SK-N-SH treated with all-trans-retinoic acid at 6 μM for 48 hours (cell line): Measurements from ENCODE around the gene DDX31.

Experiments used
- ATAC-seq: fragments of 200-7000 bp; cut with Tn5 transposase; 3 replicates; pipeline ENCODE4 v1.9.1; 2020; ENCODE audit warnings: mild to moderate bottlenecking, moderate library complexity
- BACH2 ChIP-seq: fragments of 250-450 bp; sonication (Bioruptor Pico); IDR thresholded peaks from 2 replicates; pipeline ENCODE4 v1.9.0; 2021; ENCODE audit warnings: mild to moderate bottlenecking, borderline replicate concordance
- CREB5 ChIP-seq: fragments of 250-450 bp; sonication (Bioruptor Pico); IDR thresholded peaks from 2 replicates; pipeline ENCODE4 v1.5.1; 2020; ENCODE audit warnings: low read depth, mild to moderate bottlenecking, moderate library complexity
- CSDC2 ChIP-seq: fragments of 250-450 bp; sonication (Bioruptor Pico); IDR thresholded peaks from 2 replicates; pipeline ENCODE4 v1.5.0; 2020; ENCODE audit warnings: mild to moderate bottlenecking, moderate library complexity
- CSRNP3 ChIP-seq: fragments of 250-450 bp; sonication (Bioruptor Pico); IDR thresholded peaks from 2 replicates; pipeline ENCODE4 v1.5.1; 2021; ENCODE audit warnings: mild to moderate bottlenecking, moderate library complexity
- ESRRG ChIP-seq: fragments of 250-450 bp; sonication (Bioruptor Pico); IDR thresholded peaks from 2 replicates; pipeline ENCODE4 v1.6.1; 2021; ENCODE audit warnings: mild to moderate bottlenecking
- GLIS3 ChIP-seq: fragments of 250-450 bp; sonication (Bioruptor Pico); IDR thresholded peaks from 2 replicates; pipeline ENCODE4 v1.5.0; 2020; ENCODE audit warnings: mild to moderate bottlenecking, moderate library complexity
- ISL1 ChIP-seq: fragments of 250-450 bp; sonication (Bioruptor Pico); IDR thresholded peaks from 2 replicates; pipeline ENCODE4 v2.1.2; 2022; ENCODE audit warnings: mild to moderate bottlenecking, moderate library complexity
- OSR1 ChIP-seq: fragments of 250-450 bp; sonication (Bioruptor Pico); IDR thresholded peaks from 2 replicates; pipeline ENCODE4 v1.8.0; 2022; ENCODE audit warnings: moderate library complexity, mild to moderate bottlenecking, inconsistent platforms
- POU6F1 ChIP-seq: fragments of 250-450 bp; sonication (Bioruptor Pico); IDR thresholded peaks from 2 replicates; pipeline ENCODE4 v1.8.0; 2021; ENCODE audit warnings: low read depth, mild to moderate bottlenecking, moderate library complexity, borderline replicate concordance
- PPARA ChIP-seq: fragments of 250-450 bp; sonication (Bioruptor Pico); IDR thresholded peaks from 2 replicates; pipeline ENCODE4 v1.5.0; 2020; ENCODE audit warnings: mild to moderate bottlenecking, borderline replicate concordance
- RARB ChIP-seq: fragments of 250-450 bp; sonication (Bioruptor Pico); IDR thresholded peaks from 2 replicates; pipeline ENCODE4 v1.8.0; 2021; ENCODE audit warnings: mild to moderate bottlenecking, moderate library complexity
- TCF4 ChIP-seq: fragments of 250-450 bp; sonication (Bioruptor Pico); IDR thresholded peaks from 2 replicates; pipeline ENCODE4 v1.8.0; 2021; ENCODE audit warnings: mild to moderate bottlenecking, moderate library complexity, borderline replicate concordance
- TOX ChIP-seq: fragments of 250-450 bp; sonication (Bioruptor Pico); IDR thresholded peaks from 2 replicates; pipeline ENCODE4 v1.8.0; 2021; ENCODE audit warnings: mild to moderate bottlenecking, moderate library complexity, borderline replicate concordance
- ZC3H10 ChIP-seq: fragments of 250-450 bp; sonication (Bioruptor Pico); IDR thresholded peaks from 2 replicates; pipeline ENCODE4 v1.5.1; 2021; ENCODE audit warnings: mild to moderate bottlenecking, moderate library complexity
- ZFP3 ChIP-seq: fragments of 250-450 bp; sonication (Bioruptor Pico); IDR thresholded peaks from 2 replicates; pipeline ENCODE4 v1.5.0; 2020; ENCODE audit warnings: mild to moderate bottlenecking, moderate library complexity
- ZFP30 ChIP-seq: fragments of 450-650 bp; formaldehyde crosslinking; IDR thresholded peaks from 2 replicates; pipeline ENCODE4 v1.5.0; 2022; ENCODE audit warnings: mild to moderate bottlenecking, moderate library complexity
- ZNF70 ChIP-seq: fragments of 450-650 bp; formaldehyde crosslinking; IDR thresholded peaks from 2 replicates; pipeline ENCODE4 v1.5.0; 2020; ENCODE audit warnings: mild to moderate bottlenecking, moderate library complexity
- ZNF8 ChIP-seq: fragments of 450-650 bp; formaldehyde crosslinking; IDR thresholded peaks from 2 replicates; pipeline ENCODE4 v1.5.0; 2020; ENCODE audit warnings: mild to moderate bottlenecking, moderate library complexity
- TF ChIP-seq, protein P1 (sequence below): fragments of 250-450 bp; sonication (Bioruptor Pico); IDR thresholded peaks from 2 replicates; pipeline ENCODE4 v1.8.0; 2020; ENCODE audit warnings: mild to moderate bottlenecking, moderate library complexity, borderline replicate concordance
- TF ChIP-seq, protein P2 (sequence below): fragments of 250-450 bp; sonication (Bioruptor Pico); IDR thresholded peaks from 2 replicates; pipeline ENCODE4 v1.5.0; 2020; ENCODE audit warnings: mild to moderate bottlenecking, moderate library complexity

Gene DDX31

DNA sequence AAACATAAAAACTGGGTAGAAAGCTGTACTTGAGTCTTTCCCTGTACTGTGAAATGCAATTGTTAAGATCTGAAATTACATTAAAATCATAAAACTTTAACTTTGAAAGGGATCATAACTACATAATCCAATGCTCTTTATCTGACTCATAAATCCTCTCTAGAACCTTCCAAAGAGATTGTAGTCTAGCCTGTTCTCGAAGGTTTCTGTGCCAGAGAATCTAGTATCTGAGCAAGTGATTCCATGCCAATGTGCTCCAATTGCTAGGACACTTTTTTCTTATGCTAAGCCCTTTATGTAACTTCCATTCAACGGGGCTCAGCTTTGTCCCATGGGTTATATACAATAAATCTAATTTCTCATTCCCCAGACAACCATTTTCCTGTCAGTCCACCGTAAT lies 21.1 kb downstream of the DDX31 start:
- TF ChIP-seq ZC3H10, result no peak
- no peak for TF ChIP-seq BACH2
- TF ChIP-seq CREB5 (CRISPR knock-in tag), result no peak
- no peak for TF ChIP-seq ESRRG
- TF ChIP-seq POU6F1 (CRISPR knock-in tag), result no peak
- no peak for ATAC-seq

DNA sequence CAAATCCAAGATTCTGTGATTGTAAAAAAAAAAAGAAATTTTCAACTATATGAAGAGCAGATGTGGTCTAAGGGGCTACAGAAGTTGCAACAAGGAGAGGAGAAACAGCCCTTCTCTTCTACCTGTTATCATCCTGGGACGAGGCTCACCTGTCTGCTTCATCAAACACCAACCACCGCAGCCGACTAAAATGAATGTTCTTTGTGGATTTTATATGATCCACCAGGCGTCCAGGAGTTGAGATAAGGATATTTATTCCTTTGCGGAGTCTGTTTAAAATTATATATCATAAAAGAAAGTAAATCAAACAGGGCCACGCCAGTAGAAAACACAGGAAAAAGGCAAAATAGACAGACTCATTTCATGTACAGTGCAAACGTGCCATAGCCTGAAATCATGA lies 21.5 kb downstream of the DDX31 start:
- no peak for ATAC-seq
- TF ChIP-seq OSR1, result no peak
- no peak for TF ChIP-seq RARB (CRISPR knock-in tag)
- TF ChIP-seq ISL1 (CRISPR knock-in tag), result no peak
- no peak for TF ChIP-seq ZNF8 (CRISPR knock-in tag)
- TF ChIP-seq GLIS3 (CRISPR knock-in tag), result no peak

DNA sequence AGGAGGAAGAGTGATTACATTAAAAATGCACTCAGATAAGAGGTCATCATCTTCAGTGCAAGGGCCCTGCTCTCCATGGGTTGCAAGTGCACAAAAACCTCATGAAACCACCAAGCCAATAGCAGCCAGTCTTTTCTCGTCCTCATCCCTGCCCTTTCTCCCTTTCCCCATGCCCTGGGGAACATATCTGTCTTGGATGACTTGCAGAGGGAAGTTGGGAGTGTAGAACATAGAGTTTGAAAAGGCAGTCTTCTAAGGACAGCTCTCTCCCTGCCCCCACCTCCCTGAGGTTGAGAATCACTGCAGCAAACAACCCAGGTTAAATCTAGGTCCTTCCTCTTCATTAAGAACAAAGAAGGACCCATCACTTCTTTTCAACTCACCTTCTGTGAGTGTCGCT lies 22.0 kb downstream of the DDX31 start:
- TF ChIP-seq ZC3H10, result no peak
- TF ChIP-seq, protein P1, sequence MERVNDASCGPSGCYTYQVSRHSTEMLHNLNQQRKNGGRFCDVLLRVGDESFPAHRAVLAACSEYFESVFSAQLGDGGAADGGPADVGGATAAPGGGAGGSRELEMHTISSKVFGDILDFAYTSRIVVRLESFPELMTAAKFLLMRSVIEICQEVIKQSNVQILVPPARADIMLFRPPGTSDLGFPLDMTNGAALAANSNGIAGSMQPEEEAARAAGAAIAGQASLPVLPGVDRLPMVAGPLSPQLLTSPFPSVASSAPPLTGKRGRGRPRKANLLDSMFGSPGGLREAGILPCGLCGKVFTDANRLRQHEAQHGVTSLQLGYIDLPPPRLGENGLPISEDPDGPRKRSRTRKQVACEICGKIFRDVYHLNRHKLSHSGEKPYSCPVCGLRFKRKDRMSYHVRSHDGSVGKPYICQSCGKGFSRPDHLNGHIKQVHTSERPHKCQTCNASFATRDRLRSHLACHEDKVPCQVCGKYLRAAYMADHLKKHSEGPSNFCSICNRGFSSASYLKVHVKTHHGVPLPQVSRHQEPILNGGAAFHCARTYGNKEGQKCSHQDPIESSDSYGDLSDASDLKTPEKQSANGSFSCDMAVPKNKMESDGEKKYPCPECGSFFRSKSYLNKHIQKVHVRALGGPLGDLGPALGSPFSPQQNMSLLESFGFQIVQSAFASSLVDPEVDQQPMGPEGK (CRISPR knock-in tag), result no peak
- TF ChIP-seq TOX (CRISPR knock-in tag), result no peak
- TF ChIP-seq ESRRG, result no peak
- TF ChIP-seq OSR1, result no peak
- TF ChIP-seq ZNF70, result no peak
- no peak for TF ChIP-seq TCF4 (CRISPR knock-in tag)
- no peak for TF ChIP-seq ZFP30 (CRISPR knock-in tag)
- peak; percentile 37 for ATAC-seq

DNA sequence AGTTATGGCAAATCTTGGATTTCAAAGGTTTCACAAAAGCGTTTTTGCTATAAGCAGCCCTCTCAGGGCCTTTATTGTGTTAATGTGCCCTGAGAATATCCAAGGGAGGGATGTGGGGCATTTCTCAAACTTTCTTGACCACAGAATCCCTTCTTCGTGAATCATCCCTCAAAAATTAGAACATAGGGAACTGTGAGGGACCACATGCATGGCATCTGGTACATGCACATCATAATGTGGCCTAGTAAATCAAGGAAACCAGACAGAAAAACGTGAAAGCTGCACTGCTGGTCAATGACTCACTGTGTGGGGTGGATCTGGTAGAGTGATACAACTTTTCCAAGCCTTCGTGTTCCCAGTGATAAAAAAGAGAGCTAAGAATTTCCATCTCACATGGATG lies 22.4 kb downstream of the DDX31 start:
- no peak for TF ChIP-seq POU6F1 (CRISPR knock-in tag)
- TF ChIP-seq, protein P1 (CRISPR knock-in tag), result peak; percentile 60; the same call in 1 of the 2 replicates
- peak; percentile 90 for ATAC-seq

- TF ChIP-seq RARB (CRISPR knock-in tag) (no peak), OSR1 (no peak), TCF4 (CRISPR knock-in tag) (no peak), ISL1 (CRISPR knock-in tag) (no peak)
- ATAC-seq, result no peak
Measured at GRCh38 chr9:132646726-132647125, 23.1 kb downstream of the DDX31 start.

DNA sequence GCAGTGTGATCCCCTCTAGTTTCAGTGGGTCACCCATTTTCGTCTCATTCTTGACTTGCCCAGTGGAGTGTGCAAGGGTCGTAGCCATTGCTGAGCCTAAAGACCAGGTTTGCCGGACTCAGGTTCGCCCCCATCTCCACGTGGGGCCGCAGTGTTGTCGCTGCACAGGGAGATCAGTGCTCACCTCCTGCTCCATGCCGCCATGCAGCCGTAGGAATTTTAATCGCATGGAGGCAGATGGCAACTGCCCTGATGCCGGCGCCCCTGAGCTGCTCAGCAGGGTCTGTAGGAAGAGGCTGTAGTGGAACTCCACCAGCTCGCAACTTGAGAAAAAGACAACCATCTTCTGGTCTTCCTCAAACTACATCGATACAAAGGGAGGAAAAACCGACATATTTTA lies 24.1 kb downstream of the DDX31 start:
- ATAC-seq, result no peak
- TF ChIP-seq OSR1, result no peak
- TF ChIP-seq RARB (CRISPR knock-in tag), result no peak
- no peak for TF ChIP-seq ZNF8 (CRISPR knock-in tag)
- no peak for TF ChIP-seq ZNF70
- TF ChIP-seq GLIS3 (CRISPR knock-in tag), result no peak
- no peak for TF ChIP-seq CSRNP3 (CRISPR knock-in tag)
- no peak for TF ChIP-seq ZFP3 (CRISPR knock-in tag)
- TF ChIP-seq, protein P2, sequence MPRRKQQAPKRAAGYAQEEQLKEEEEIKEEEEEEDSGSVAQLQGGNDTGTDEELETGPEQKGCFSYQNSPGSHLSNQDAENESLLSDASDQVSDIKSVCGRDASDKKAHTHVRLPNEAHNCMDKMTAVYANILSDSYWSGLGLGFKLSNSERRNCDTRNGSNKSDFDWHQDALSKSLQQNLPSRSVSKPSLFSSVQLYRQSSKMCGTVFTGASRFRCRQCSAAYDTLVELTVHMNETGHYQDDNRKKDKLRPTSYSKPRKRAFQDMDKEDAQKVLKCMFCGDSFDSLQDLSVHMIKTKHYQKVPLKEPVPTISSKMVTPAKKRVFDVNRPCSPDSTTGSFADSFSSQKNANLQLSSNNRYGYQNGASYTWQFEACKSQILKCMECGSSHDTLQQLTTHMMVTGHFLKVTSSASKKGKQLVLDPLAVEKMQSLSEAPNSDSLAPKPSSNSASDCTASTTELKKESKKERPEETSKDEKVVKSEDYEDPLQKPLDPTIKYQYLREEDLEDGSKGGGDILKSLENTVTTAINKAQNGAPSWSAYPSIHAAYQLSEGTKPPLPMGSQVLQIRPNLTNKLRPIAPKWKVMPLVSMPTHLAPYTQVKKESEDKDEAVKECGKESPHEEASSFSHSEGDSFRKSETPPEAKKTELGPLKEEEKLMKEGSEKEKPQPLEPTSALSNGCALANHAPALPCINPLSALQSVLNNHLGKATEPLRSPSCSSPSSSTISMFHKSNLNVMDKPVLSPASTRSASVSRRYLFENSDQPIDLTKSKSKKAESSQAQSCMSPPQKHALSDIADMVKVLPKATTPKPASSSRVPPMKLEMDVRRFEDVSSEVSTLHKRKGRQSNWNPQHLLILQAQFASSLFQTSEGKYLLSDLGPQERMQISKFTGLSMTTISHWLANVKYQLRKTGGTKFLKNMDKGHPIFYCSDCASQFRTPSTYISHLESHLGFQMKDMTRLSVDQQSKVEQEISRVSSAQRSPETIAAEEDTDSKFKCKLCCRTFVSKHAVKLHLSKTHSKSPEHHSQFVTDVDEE (CRISPR knock-in tag), result no peak
- no peak for TF ChIP-seq PPARA (CRISPR knock-in tag)
- TF ChIP-seq CSDC2 (CRISPR knock-in tag), result no peak
